Activated CD4-positive, CD25-positive, alpha-beta regulatory T cell treated with anti-CD3 and anti-CD28 coated beads, Interleukin-2, amount 50 U/mL, for 16 hours (primary cell): ENCODE results near the gene FOXI1.
"Not testable (repeated sequence)": the region's sequence is repeated elsewhere in the genome, so short reads cannot be mapped to it uniquely, and the experiment has no call there.

Source experiments
- DNase-seq: peaks from one replicate; pipeline ENCODE4 v3.0.0-alpha.2; 2020; ENCODE audit warnings: low read depth, low spot score

Gene FOXI1

DNA sequence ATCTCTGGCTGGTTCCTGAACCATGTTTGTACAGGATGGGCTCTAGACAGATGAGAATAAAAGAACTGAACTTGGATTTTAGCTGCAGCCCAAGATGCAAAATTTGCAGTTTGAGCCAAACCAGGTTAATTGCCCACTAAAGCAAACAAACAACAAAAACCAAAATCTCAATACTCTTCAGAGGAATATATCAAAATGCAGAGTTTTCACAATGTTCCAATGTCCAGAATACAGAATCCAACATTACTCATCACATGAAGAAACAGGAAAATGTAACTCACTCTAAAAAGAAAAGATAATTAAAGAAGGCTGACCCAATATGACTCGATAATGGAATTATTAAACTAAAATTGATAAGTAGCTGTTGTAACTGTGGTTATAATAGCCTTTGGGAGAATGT, 20.4 kb downstream of the FOXI1 start:
- DNase-seq, result no peak

DNA sequence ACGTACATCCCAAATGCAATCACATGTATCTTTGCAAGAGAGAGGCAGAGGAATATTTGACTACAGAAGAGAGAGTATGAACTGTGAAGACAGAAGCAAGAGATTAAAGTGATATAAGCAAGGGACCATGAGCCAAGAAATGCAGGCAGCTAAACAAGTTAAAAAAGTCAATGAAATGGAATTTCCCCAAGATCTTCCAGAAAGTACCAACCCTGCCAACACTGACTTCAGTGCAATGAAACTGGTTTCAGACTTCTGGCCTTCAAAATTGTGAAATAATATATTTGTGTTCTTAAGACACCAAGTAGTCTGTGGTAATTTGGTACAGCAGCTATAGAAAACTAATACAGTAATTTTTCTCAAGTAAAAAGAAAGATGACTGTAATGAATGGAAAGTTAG, 20.9 kb downstream of the FOXI1 start:
- DNase-seq, result no peak

DNA sequence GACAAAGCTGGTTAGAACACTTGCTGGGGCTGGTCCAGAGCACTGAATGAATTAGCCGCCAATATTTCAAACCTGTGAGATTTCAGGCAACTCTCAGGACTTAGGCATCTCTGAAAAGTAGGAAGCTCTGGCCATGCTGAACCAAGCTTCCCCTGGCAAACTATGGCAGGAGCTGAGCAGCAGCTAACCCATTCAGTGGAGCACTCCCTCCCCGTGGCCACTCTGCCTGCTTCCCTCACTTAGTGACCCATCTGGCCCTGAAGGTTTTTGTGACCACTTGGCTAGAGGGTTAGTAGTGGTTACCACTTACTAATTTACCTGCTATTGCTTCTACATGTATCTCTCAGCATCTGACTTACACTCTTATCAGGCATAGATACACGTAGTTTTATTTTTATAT, 25.5 kb downstream of the FOXI1 start:
- DNase-seq, result no peak

DNA sequence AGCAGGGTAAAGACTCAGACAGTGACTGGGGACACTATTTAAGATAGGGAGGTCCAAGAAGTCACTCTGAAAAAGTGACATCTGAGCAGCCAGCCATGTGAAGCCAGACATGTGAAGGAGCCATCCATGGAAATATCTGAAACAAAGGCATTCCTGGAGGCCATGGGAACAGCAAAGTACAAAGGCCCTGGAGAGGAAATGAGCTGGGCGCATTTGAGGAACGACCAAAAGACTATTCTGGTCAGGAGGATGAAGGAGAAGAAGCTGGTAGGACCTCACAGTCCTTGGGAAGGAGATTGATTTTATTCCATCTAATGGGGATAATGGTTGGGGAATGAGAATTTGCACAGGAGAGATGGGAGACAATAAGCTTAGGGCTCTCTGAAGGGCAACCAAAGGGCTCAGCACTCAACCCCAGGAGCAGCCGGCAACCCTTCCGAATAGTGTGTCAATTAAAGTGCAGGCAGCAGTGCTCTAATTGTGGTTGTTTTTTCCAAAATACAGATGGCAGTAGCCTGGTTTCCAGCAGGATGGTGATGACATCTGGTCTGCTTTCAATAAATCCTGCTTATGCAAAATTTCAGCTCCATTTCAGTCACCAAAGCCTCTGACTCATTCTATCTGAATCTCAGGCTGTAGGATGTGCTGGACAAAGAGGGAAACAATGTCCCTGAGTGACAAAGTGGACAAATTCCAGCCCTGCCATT, 26.7 kb downstream of the FOXI1 start:
- DNase-seq, result no peak

DNA sequence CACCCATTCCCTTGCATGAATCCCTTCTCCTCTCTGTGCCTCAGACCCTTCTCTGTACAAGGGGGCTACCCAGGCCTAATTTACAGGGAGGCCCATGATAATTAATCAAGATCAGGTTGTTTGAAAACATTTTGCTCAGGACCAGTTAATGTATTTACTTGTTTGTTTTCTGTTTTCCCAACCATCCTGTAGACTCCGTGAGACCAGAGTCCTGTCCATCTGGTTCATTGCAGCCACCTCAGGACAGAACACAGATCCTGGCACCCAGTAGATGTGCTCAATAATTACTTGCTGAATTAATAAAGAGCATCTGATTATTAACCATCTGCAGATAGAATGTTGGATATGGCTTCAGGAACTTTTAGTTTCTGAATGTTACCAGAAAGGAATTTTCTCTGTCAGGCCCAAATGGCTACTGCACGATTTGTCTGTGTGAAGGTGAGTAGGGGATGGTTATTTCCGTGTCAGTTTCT, 27.3 kb downstream of the FOXI1 start:
- no peak for DNase-seq

DNA sequence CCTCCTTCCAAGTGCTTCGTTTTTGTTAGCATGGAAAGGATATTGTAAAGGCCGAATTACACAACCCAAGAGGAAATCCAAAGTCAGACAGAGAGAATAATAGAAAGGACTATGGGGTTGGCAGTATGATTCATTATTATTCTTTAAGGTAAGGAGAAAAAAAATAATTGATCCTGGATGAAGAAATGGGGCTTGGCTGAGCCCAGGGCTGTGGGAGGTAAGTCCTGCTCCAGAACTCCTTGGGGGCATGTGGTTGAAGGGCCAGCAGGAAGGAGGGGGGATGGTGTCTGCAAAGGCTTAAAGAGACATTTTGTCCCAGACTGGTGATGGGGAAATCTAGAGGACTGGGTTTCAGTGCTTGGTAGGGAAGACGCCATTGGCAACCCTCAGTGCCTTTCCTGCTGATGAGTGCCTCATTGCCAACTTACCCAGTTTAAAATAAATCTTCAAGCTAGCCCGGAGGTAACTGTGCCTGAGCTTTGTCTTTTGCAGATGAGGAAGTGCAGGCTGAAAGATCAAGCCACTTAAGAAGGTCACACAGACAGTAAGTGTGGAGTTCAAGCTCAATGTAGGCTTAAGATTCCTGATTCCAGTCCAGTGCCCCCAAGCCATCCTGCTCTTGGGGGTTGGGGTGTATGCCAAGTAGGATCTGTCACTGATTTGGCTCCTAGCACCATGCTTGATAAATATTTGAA, 30.2 kb downstream of the FOXI1 start:
- no peak for DNase-seq

DNA sequence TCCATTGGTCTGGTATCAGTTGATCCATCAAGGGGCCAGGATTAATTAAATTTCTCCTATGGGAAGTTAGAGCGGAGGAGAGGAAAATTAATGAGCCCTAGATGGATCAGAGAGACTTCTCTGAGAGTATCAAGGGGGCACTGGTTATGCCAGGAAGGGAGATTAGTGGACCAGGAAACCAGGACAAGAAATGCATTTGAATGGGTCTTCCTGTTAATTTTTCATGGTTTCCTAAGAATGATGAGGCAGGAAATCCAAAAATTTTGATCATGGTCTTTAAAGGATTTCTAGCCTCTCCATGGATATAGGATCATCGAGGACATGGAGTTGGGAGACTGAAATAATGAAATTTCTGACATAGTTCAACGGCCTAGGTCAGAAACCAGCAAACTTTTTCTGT, 30.8 kb downstream of the FOXI1 start:
- no peak for DNase-seq

DNA sequence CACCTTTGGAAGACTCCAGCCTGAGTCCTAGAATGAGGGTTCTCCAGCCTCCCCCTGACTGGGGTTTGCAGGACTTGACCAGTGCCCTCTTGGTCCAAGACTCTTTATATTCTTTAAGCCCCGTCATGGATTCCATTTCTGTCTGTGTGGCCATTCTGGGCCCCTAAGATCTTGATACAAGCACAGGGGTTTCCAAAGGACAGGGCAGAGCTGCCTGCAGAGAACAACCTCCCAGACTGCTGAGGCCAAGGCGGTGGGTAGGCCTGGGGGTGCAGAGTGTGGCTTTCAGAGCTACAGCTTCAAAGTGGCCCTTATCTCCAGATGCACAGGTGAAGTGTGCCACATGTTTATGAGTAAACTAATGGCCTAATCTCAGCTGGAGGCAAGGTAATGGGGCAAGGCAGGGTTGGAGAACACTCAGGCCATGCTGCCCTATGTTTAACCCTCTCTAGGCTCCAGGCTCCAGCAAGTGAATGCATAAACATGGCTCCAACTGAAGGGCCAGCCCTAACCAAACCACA, 32.1 kb downstream of the FOXI1 start:
- DNase-seq, result no peak

DNA sequence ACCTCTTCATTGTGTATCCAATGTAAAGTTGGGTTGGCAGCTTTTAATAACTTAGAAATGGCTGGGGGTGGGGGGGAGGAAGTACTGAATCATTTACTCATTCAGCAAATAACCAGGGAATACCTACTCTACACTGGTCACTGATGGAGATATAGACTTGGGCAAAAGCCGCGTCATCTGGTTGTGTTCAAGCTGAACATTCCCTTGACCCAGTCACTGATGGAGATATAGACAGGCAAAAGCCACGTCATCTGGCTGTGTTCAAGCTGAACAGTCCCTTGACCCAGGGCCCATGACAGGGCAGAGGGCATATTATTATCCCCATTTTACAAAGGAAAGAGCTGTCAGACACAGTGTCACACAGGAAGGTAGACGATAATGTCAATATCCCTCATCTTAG, 32.6 kb downstream of the FOXI1 start:
- DNase-seq, result no peak

DNA sequence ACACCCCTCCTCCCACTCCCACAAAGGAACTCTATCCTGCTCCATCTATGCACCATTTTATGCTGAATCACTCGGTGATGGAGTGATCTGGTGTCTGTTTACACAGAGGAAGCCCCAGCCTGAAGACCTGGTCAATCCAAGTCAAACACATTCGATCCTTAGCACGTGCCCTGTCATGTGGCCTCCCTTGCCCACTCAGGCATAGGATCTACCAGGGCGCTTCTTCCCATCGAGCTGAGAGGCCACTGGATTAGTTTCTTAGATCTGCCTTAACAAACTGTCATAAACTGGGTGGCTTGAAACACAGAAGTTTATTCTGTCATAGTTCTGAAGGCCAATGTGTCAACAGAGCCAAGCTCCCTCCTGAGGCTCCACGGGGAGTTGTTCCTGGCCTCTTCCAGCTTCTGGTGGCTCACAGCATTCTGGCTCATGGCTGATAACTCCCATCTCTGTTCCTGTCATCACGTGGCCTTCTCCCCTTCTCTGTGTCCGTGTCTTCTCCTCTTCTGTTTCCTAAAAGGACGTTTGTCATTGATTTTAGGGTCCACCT, 34.2 kb downstream of the FOXI1 start:
- DNase-seq, result no peak

DNA sequence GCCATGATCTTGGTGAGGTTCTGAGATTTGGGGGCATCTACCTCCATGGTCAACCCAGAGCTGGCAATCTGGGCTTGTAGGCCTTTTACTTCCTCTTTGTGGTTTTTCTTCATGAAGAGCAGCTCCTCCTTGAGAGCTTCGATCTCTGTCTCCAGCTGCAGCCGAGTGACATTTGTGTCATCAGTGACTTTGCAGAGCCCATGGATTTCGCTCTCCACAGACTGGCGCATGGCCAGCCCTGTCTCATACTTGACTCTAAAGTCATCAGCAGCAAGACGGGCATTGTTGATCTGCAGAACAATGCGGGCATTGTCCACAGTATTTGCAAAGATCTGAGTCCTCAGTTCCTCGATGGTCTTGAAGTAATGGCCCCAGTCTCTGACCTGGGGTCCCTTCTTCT, 35.5 kb downstream of the FOXI1 start:
- DNase-seq, result not testable (repeated sequence)

DNA sequence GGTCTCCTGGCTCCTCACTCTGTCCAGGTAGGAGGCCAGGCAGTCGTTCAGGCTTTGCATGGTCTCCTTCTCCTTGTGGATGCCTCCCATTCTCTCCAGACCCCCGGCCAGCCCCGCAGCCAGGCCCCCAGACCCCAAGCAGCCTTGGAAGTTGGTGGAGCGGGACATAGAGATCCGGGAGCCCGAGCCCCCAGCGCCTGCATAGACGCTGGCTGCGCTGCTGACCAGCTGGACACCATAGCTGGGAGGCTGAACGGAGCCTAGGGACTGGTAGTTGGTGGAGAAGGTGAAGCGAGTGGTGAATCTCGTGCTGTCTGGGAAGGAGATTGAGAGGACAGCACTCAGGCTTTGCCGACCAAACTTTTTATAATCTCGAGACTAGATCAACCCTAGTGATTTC, 35.9 kb downstream of the FOXI1 start:
- no peak for DNase-seq

DNA sequence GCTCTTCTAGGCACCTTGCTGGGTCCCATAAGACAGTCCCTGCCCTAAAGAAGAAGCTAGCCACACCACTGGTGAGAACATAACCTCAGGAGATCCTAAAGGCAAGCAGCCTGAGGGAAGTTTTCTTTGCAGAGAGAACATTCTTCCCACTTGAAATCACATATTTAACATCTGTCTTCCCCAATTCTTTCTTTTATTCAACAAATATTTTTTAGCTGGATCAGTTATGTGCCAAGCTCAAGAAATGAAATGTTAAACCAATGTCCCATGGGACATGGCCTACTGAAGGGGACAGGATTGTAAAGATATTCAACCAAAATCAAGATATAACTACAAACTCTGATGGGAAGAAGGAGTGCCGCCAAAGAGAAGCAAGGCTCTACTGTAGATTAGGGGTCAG, 36.5 kb downstream of the FOXI1 start:
- DNase-seq, result no peak

DNA sequence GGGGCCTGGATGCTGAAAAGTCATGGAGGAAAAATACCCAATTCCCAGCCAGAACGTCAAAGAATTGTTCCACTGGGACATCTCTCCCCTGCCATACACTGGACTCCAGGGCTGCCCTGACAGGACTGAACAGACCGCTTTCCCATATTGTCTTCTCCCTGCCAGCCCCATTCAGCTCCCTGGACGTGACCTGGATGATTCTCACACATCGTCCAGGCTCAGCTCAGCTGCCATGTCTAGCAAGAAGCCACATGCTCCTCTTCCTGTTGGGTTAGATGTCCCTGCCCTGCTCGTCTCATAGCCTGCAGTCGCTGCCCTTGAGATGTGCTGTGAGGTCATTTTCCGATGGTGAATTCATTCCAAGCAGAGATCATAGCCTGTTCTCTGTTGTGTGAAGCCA, 37.4 kb downstream of the FOXI1 start:
- DNase-seq, result no peak

DNA sequence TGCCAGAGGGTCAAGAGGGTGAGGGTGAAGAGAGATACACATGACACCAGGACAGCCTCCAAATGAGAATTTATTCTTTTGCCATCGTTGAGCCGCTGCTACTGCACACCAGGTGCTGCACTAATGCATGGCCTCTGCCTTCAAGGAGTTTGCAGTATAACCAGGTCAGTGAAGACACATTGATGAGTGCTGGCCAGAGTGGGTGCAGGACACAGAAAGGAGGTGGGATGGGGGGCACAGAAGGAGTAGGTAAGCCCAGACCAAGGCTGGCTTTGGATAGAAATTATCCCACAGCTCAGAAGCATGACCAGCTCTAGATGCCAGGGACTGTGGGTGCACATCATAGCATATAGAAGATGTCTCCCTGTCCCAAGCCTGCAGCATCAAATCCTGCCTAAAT, 38.0 kb downstream of the FOXI1 start:
- DNase-seq, result no peak

DNA sequence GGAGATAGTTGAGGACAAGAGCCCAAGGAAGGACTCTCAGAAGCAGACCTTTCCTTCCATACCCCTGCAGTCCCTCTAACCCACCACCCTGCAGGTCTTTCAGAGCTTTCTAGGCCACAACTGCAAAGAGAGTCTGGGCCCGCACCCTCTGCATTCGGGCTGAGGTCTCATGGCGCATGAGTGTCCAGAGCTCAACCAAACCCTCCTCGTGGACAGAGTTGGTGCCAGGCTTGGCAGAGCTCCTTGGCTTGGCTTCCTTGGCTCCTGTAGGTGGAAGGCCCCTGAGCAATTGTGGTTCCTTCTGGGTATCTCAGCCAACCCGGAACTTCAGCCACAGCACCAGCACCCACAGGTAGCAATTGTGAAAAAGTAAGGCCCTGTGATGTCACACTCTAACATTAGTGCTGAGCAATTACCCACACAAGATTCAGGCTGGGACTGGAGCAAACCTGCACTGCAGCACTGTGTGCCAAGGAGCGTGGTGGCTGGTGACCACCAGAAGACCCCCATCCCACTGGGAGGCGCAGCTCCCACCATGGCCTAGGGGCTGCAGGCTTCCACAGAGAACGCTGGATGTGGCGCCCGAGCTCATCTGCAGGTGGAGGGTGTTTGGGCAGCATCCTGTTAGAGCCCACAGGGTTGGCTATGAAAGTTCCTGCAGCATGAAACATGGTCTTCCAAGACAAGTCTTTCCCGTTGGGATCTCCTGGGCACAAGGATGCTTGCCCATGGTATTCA, 38.8 kb downstream of the FOXI1 start:
- DNase-seq, result no peak

DNA sequence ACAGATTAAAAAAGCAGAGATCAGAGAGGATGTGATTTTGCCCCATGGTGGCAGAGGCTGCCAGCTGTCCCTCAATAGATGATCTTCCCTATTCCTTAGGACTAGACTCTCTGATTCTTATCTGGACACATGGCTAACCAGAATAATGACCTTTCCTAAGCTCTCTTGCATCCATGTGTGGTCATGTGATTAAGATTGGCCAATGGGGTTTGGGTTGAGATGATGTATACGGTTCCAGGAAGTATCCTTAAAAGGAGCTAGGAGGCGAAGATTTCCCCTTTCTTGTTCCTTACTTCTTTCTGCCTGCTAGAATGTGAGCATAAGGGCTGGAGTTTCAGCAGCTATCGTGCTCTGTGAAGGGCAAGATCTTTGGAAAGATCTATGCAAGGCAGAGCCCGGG, 39.8 kb downstream of the FOXI1 start:
- no peak for DNase-seq

DNA sequence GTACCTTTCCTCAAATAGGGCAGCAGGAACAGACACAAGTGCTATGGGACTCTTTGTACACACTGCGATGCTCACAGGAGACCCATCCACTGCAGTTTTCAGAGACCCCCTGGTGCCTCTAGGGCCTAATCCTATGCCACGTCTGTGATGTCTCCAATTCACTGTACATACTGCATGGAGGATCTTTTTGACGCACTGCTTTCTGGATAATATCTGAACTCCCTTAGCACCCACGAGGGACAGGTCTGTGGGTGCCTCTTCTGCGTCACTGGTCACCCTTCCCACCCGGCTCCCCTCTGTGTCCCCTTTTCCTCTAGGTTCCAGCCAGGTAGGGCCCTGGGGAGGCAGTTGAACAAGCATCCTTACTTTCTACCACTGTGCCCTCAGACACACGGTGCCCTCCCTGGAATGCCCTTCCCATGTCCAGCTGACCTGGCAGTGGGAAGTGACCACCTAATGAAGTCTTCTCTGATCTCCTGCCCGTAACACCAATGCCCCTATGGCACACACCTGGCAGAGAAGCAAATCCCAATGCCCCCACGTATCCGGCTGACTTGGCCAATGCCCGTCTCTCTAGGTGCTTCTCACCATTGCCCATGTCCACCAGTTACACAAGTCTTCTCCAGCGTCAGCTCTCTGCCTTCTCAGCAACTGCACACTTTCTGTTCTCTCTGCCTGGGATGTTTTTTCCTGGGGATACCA, 41.5 kb downstream of the FOXI1 start:
- DNase-seq, result no peak

DNA sequence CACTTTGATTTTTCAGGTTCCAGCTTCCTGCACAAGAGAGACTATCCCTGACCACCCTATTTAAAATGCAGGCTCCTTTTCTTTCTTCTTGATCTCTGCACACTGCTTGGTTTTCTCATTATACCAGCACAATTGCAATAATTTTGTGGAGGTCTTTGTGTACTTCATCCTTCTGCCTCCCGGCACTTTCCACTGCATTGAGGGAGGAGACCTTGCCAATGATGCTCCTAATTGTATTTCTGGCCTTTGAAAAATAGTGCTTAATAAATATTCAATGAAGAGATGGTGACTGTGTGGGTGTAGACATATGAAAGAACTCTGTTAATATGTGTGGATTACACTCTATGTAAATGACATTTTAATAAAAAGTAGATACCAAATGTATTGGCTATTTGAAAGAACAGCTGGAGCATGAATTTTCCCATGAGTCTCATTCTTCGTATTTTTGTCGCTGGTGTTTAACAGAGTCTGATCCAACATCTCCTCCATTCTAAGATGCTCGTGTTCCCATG, 42.1 kb downstream of the FOXI1 start:
- DNase-seq, result no peak

DNA sequence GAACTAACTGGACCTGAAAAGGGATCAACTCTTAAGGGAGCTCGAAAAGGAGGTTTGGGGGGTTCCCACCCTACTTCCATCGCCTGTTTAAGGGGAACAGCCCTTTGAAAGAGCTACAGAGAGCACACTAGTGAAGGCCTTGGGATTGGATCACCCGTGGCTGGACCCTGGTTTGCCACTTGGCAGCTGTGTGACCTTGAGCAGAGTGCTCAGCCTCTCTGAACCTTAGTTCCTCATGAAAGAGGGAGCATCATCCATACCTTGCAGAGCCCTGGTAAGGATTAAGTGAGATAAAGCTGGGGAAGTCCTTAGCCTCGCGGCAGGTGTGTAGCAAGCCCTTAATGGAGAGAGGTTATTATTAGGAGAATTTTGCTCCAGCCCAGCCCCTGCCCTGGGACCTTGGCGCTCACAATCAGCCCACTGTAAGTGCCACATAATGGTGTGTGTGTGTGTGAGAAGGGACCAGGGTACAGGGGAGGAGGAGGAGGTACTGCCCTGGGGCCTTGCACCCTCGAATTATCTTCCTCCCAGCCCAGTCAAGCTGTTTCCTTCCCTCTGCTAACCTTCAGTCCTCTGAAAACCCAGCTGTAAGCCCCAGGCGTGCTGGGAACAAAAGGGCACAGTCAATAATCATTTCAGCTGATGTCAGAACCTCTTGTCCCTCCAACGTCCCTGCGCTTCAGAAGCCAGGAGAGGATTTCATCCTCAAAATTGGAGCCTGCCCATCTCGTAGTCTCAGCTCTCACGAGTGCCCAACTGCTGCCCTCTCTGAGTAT, 42.9 kb downstream of the FOXI1 start:
- no peak for DNase-seq

DNA sequence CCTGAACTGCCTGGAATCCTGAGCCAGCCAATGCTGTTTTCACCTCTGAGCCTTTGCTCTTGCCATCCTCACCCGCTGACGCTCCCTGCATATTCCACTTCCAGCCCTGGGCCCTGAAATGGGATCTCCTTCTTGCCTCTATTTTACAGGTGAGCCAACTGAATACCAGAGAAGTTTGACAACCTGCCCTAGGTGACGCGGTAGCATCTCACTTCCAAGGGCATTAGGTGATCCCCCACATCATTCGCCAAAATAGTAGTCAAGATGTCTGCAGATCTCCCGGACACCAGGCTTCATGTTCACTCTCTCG, 43.5 kb downstream of the FOXI1 start:
- DNase-seq, result no peak
